GM18508 (cell line): ENCODE measurements around the gene TTYH2.

Source experiments
- ATAC-seq: cut with Tn5 transposase; IDR thresholded peaks from one replicate; pipeline ENCODE4 v1.9.1; 2021; ENCODE audit warnings: moderate number of reproducible peaks; ENCODE audit not compliant: insufficient read depth, unreplicated experiment

TTYH2 gene

DNA sequence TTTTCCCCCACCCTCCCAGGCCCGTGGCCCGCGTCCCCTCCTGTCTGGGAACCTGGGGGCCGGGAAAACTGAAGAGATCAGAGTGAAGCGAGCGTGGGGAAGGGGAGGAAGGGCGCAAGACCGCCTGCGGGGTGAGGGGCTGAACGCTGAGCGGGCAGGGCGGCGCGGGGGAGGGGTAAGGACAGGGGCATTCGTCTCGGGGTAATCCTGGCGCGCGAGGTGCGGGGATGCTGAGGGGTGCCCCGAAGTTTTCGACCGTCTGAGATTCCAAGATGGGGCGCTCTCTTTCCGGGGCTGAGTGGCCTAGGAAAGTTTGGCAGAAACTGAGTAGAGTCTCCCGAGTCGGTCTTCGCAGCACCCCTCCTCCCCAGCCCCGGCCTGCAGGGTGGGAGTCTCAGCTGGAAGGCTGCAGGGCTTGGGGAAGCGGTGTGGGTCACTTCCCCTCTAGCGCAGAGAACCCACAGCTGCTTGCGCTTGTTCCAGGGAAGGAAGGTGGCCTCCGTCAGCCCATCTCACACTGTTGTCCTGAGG, 555 bp downstream of the TTYH2 start:
- ATAC-seq: no peak

DNA sequence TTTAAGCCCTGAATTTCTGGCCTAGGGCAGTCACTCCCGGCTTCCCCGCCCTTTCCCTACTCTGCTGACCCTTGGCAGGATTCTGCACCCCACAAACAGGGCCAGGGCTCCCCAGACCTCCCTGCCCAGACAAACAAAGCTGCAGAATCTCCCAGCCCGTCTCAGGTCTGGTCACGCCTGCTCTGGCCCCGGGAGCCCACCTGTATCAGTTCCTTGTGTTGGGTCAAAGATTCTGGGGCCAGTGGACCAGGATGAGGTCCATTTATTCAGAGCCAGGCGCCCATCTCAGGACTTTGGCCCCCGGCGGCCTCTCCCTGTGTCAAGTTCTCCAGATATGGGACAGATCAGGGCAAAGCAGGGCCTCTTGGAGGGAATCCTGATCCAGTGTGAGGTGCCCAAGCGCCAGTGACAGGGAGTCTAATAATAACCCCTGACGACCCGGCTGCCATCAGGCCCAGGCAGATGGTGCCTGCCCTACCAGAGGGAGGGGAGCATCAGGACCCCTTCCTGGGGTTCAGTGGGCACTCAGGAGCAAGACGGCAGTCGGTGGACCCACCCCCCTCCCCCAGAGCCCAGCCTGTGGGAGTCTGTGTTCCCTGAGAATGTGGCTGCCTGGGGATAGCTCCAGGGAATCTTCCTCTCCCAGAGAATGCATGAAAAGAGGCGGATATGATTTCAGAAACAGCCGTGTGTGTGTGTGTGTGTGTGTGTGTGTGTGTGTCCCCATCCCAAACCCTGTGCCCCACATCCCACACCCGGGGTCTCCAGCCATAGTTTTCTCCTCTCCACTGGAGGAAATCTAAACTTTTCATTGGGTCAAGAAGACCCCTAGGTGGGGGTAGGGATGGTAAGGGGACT, 1.3 kb downstream of the TTYH2 start:
- no peak for ATAC-seq

DNA sequence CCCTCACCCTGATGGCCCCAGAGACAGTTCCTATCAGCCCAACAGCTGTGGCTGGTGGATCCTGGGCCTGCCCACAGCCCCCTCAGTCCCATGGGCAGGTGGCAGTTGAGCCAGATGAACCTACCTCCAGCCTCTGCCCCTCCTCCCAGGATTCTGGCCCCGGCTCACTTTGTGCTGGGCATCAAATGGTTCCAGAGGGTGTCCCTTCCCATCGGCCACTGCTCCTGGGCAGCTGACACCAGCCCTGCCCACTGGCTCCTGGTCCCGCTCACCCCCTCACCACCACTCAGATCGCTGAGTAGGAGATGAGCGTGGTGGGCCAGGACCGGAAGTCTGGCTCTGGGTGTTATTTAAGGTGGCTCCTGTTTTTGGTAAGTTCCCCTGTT, 2.0 kb downstream of the TTYH2 start:
- no peak for ATAC-seq

DNA sequence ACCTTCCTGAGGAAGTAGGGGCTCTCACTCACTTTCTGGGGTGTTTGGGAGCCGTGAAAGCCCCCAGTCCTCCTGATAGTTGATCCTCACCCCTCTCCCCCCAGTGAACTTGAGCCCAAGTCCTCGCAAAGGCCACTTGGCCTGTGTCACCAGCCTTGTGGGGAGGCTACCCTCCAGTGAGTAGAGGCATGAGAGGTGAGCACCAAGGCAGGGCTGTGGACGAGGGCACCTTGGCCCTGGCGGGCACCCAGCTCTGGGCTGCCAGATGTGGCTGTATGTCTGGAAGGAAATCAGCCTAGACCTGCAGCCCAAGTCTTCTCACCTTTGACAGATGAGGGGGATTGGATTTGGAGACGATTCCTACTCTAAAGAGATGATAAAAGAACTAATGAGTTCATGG, 3.1 kb downstream of the TTYH2 start:
- ATAC-seq: no peak

DNA sequence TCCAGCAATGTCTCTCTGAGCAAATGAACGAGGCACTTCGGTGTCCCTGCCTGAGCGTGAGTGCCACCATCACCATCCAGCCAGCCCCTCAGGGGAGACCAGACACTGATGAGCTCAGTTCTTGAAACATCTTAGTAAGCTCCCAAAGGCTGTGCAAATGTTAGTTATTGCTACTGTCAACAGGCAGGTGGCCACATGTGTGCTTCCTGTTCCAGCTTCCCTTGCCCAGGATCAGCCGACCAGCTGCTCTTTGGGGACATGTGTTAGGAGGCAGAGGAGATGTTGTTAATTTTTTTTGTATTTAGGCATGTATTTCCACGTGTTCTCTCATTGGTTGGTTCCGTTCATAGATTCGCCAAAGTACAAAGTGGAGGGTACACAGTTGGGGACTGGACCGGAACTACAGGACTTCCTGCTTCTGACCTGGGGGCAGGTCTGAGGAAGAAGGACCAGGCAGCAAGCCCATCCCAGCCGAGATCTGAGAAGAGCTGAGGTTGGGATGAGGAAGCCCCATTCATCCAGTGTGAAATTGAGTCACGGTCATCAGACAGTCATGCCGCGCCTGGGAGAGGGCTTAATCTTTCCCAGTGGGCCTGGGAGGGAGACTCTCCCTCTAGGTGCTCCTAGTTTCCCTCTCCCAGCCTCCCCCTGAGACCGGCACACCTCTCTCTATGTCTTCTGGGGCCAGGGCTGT, 3.8 kb downstream of the TTYH2 start:
- no peak for ATAC-seq

DNA sequence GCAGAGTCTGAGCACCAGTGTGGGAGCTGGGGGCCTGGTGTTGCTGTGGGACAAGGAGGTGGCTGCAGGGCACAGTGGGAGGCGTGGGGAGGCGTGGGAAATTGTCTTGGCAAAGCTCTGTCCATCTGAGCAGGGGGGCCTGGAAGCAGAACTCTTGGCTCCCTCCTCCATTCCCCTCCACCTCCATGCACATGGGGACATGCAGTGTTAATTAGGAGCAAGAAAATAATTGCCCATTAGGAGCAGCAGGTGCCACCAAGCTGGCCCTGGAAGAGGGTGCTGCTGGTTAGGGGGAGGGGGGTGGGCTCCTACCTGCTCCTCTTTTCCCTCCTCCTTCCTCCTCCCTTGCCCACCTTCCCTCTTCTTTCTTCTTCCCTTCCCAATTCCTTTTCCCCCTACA, 4.5 kb downstream of the TTYH2 start:
- no peak for ATAC-seq

DNA sequence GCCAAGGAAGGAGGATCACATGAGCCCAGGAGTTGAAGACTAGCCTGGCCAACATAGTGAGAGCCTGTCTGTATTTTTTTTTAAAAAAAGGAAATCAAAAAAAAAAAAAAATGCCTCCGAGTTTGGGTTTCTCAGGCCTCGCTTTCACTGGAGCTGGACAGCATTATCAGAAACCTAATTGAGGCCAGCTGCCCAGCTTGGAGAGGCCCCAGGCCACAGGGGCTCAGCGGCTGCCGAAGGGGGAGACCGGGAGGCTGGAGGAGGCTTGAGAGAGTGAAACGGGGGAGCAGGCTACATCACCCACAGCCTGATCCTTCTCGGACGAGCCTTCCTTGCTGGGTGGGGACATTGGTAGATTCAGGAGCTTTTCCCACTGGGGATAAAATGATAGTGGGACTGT, 5.1 kb downstream of the TTYH2 start:
- no peak for ATAC-seq

DNA sequence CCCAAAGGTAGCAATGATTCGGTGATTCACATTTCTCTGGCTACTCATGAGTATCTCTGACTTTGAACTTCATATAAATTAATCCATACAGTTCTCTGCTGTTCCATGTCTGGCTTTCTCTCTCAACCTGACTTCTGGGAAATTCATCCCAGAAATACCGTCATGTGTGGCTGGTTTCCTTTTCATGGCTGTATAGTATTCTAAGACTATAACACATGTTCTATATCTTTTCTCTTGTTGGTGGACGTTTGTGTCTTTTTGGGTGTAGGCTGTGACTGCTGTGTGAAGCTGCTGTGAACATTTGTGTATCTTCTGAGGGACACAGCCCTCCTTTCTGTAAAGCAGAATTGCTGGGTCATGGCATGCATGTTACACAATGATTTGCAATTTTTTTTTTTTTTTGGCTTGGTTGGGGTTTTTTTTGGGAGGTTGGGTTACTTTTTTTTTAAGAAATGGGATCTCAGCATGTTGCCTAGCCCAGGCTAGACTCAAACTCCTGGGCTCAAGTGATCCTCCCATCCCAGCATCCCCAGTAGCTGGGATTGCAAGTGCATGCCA, 6.3 kb downstream of the TTYH2 start:
- no peak for ATAC-seq

DNA sequence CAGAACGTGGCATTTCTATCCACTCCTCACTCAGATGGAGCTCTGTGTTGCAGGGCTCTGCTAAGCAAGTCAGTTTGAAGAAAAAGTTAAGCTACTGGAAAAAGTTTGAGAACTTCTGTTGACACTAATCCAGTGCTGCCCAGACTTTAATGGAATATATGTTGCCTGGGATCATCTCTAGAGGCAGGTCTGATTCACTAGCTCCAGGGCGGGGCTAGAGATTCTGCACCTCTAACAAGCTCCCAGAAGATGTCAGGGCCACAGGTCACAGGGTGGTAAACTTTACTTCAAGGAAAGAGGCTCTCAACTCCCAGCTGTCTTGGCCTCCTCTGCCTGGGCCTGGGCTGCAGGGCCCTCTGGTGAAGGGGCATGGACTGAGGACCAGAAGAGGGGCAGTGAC, 6.8 kb downstream of the TTYH2 start:
- no peak for ATAC-seq

DNA sequence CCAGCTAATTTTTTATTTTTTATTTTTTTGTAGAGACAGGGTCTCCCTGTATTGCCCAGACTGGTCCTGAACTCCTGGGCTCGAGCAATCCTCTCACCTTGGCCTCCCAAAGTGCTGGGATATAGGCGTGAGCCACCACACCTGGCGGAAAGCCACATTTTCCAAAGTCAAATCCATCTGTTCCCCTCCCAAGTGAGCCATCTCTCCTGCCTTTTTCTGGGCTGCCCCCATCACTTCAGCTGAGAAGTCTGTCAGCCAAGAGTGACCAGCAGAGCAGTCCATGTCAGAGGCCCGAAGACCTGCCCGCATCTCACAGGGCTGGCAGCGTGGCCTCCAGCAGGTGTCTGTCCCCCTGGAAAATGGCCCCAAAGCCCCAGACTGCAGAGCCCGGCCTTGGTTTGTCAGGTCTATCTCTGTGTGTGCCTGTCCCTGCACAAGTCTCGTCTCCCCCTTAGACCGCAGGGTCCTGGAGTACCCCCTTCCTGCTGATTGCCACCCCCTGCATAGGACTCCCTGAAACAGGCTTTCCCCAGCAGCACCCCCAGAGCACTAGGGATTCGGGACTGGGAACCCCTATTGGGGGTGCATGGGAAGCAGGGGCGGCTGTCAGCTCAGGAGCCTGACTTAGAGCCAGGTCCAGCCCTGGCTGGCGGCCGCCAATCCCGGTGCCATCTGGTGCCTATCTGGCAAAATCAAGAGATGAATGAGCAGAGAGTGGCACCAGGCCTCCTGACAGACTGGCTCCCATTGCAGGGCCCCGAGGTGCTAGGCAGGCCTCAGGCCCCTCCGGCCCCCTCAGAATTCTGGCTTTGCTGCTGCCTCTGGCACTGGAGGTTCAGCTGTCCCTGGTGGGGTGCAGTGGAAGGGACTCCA, 7.8 kb downstream of the TTYH2 start:
- ATAC-seq: no peak

DNA sequence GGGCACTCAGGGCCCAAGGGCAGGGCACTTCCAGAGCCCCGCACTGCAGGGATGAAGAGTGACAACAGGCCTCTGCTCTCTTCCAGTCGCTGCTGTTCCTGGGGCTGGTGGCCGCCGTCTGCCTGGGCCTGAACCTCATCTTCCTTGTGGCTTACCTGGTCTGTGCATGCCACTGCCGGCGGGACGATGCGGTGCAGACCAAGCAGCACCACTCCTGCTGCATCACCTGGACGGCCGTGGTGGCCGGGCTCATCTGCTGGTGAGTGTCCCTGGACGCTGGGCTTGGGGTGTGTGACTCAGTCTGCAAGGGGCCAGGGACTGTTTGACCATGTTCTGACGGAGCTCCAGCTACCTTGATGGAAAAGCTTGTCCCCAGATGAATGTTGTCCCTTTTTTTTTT, 9.0 kb downstream of the TTYH2 start:
- ATAC-seq: no peak

DNA sequence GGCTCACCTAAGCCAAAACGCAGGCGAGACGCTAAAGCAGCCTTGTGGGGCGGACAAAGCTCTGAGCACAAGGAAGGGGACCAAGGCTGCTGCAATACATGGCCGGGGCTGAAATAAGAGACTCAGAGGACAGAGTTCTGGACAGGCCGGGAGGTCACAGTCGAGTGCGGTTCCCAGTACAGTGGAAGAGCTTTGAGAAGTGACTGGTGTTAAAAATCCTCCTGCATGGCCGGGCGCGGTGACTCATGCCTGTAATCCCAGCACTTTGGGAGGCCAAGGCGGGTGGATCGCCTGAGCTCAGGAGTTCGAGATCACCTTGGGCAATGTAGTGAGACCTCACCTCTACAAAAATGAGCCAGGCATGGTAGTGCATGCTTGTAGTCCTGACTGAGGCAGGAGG, 10.5 kb downstream of the TTYH2 start:
- no peak for ATAC-seq

DNA sequence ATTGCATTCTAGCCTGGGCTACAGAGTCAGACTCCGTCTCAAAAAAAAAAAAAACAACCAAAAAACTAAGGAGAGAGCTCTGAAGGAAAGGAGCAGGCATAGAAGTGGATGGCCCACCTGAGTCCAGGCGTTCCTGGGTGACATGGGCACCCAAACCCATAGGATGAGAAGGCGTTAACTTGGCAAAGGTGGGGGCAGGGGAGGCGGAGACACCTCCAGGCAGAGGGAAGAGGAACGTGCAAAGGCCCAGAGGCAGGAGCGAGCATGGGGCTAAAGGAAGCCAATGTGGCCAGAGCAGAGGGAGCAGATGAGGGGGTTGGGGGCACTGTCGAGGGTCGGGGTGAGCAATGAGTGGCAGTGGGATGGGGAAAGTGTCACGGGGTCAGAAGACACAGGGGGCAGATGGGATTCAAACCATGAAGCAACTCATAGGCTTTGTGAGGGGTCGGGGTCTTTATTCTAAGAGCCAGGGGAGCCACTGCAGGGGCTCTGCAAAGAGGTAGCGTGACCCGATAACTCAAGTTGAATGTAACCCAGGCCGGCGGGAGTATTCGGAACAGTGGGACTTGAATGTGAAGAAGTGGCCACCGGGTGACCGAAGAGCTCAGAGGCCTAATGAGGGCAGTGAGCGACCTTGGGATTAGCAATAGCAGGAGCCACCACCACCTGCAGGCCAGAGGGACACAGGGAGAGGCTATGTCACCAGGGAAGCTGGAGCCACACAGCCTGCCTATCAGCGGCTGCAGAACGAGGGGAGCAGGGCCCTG, 11.8 kb downstream of the TTYH2 start:
- no peak for ATAC-seq

DNA sequence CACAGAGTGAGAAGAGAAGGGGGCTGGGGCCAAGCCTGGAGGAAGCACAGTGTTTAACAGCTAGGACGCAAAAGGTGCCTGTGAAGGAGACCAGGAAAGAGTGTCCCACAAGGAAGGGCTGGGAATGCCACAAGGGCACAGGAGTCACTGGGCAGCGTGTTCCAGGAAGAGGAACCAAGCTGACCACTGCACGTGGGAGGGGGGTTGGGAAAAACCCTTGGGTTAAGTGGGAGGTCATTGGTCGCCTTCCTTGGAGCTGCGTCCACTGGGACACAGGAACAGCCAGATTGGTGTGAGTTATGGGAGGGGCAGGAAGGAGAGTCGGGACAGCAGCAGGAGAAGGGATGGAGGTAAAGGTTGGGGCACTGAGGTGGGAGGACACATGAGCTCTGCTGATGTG, 12.9 kb downstream of the TTYH2 start:
- ATAC-seq: no peak

DNA sequence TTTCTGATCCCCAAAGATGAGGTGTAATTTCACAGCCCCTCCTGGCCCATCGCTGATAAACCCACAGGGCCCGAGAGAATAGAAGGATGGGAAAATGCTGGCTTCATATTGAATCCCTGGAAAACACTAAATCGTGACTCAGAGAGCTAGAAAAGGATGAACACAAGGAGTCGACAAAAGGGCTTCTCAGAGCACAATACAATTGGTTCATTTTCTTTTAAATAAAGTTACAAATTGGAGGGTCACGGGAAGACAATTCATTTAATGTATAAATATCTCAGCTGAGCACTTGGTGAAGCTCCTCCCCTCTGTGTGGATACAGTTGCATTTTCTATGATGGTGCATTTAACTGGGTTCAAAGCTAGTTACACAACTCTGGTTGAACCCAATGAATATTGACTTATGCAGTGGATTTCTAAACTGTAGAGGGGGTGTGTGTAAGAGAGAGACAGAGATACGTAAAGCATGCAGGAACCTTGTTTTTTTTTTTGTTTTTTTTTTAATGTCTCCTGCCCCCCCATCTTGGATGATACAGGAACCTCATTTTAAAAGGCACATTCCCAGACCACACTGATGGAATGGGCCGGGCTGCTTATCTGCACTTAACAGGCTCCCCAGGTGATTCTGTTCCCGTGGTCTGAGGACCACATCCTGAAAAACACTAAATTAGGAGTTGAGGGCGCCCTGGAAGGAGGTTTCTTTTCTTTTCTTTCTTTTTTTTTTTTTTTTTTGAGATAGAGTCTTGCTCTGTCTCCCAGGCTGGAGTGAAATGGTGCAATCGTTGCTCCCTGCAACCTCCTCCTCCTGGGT, 14.1 kb downstream of the TTYH2 start:
- ATAC-seq: no peak

DNA sequence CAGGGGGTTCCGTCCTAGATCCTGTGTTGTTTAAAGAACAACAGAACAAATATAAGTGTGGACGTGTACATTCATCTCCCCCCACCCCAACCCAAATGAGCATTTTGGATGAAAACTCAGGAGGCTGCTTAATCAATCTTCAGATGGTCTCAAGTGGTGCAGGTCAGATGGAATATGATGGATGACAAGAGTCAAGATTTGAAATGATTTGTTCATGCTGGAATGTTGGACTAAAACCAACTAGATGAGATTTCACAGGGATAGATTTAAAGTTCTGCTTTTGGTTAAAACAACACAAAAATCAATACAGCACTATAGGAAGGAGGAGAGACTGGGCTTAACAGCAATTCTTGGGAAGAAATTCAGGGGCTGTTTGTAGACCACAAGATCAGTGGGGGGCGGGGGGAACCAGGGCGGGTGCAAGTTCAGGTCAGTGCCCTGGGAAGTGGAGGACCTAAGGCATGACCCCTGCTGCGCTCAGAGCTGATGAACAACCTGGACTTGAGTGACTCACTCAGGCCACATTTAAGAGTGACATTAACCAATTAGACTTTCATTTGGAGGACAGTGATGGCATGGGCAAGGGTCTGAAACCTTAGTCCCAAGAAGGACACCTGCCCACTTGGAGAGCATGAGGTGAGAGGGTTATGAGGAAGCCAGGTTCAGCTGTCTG, 15.1 kb downstream of the TTYH2 start:
- ATAC-seq: no peak

DNA sequence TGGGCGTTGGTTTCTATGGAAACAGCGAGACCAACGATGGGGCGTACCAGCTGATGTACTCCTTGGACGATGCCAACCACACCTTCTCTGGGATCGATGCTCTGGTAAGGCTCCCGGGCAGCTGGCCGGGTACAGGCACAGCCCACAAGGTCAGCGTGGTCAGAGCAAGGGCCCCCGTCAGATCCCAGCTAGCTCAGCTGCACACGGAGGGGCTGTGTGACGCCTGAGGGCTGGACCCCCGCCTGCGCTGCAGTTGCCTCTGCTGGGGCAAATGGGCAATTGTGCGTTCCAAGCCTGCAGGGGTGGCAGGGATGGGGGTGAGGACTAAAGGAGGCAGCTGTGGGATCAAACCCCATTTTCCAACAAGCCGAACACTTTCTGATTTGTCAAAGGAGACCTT, 17.5 kb downstream of the TTYH2 start:
- no peak for ATAC-seq
